ENCODE data around the gene ZYG11A. TPM values are rescaled to one million over a fixed set of nuclear protein-coding genes. Genes with fewer than 3 reads are reported as not detected.
"Not testable (repeated sequence)": the region's sequence is repeated elsewhere in the genome, so short reads cannot be mapped to it uniquely, and the experiment has no call there.

The ZYG11A gene
- total and polyA plus RNA-seq, 7 donors: 0.13 TPM; not detected in 6

DNA sequence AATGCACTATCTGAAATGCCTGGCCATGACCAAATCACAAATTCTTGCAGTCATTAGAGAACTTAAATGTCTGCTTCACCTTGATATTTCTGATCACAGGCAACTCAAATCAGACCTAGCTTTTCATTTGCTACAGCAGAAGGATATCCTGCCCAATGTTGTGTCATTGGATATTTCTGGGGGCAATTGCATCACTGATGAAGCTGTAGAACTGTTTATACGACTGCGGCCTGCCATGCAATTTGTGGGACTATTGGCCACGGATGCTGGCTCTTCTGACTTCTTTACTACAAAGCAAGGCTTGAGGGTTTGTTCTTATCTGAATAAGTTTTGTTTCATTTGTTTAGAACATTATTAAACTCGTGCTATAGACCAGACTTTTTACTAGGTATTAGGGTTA, 14.9 kb downstream of the ZYG11A start:
- Histone ChIP-seq H3K9me3 (no peaks in the 10 kb centered on the region), H3K4me1 (peaks cover 7% of the 10 kb centered on the region), H3K36me3 (ENCODE audit: insufficient read depth in 1 of 2, low read depth in 1 of 2) (no peaks in the 10 kb centered on the region), H3K4me3 (no peak overlapping the region), H3K27ac (no peak overlapping the region), H3K27me3 (ENCODE audit: insufficient read depth in 3 of 3, low read length in 2 of 3) (no peaks in the 10 kb centered on the region)
- DNase-seq (no peak), ATAC-seq (peak; percentile 65 to 97 (median 89))
- intact Hi-C loops (cut with DNase I): no loop called here
- 51 to 57% (median 51%) methylated on average over 4 of the region's 4 CpGs for WGBS, 3 donors
- TF ChIP-seq, protein P1, sequence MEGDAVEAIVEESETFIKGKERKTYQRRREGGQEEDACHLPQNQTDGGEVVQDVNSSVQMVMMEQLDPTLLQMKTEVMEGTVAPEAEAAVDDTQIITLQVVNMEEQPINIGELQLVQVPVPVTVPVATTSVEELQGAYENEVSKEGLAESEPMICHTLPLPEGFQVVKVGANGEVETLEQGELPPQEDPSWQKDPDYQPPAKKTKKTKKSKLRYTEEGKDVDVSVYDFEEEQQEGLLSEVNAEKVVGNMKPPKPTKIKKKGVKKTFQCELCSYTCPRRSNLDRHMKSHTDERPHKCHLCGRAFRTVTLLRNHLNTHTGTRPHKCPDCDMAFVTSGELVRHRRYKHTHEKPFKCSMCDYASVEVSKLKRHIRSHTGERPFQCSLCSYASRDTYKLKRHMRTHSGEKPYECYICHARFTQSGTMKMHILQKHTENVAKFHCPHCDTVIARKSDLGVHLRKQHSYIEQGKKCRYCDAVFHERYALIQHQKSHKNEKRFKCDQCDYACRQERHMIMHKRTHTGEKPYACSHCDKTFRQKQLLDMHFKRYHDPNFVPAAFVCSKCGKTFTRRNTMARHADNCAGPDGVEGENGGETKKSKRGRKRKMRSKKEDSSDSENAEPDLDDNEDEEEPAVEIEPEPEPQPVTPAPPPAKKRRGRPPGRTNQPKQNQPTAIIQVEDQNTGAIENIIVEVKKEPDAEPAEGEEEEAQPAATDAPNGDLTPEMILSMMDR (IDR thresholded peaks at IDR 0.05): no peak

DNA sequence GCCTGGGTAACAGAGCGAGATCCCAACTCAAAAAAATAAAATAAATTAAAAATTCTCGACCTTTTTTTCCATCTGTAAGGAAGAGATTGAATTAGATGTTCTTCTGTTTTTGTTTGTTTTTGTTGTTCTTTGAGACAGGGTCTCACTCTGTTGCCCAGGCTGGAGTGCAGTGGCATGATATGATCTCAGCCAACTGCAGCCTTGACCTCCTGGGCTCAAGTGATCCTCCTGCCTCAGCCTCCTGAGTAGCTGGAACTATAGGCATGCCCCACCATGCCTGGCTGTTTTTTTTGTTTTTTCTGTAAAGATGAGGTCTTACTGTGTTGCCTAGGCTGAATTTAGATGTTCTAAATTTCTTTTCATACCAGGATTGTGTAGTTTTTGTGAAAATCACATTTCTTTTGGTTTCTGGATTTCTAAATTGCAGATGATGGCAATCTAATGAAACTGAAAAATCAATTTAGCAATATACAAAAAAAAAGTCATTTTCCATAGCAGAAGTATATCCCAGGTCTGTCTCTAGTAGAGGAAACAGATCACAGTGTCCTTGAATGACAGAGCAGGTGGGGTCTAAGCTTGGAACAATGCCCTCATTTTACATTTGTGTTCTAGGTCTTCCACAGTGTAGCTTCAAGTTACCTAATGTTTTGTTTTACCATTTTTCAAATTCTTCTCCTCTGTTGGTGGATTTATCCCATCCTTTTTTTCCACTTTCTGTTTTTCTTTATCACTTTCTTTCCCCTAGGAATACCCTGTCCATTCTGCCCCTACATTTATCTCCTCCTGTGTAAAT, 20.3 kb downstream of the ZYG11A start:
- no peak for ATAC-seq
- H3K27ac ChIP-seq: no peak overlapping the region
- intact Hi-C loops (cut with DNase I): no loop called here
- no peaks in the 10 kb centered on the region for H3K9me3 ChIP-seq
- TF ChIP-seq, protein P1 (IDR thresholded peaks at IDR 0.05): no peak
- no peak for DNase-seq
- H3K36me3 ChIP-seq (ENCODE audit: insufficient read depth in 1 of 2, low read depth in 1 of 2): no peaks in the 10 kb centered on the region
- no peaks in the 10 kb centered on the region for H3K27me3 ChIP-seq (ENCODE audit: insufficient read depth in 3 of 3, low read length in 2 of 3)
- H3K4me3 ChIP-seq: no peak overlapping the region
- WGBS, 3 donors: 51 to 75% (median 68%) methylated on average over 2 of the region's 2 CpGs
- no peaks in the 10 kb centered on the region for H3K4me1 ChIP-seq

DNA sequence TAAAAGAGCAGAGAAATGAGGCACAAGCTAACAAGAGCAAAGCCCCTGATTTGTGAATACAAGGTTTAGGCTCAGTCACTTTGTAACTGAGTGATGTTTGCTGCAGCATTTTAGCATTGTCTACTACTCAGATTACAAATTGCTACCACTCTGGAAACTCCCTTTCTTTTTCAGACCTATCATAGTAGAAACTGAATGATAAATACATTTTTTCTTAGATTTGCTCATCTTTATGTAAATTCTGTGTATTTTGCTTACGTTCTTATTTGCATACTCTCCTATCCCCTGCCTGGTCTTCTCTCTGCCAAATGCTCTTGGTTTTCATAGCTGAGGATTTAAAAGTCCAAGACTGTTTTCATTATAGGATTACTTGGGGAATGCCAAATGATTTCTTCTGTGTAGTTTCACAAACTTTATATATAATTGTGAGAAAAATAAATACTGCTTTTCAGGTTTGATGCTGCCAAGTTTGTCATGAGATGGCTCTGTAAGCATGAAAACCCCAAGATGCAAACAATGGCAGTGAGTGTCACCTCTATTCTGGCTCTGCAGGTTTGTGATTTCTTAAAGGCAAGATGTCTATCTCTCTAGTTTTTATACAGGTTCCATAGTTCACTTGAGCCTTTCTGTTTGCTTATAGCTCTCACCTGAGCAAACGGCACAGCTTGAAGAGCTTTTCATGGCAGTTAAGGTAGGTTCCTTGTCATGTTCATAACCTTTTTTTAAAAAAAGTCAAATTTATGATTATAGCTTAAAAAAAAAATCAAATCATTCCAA, 24.7 kb downstream of the ZYG11A start:
- no peak overlapping the region for H3K4me3 ChIP-seq
- no peaks in the 10 kb centered on the region for H3K27me3 ChIP-seq (ENCODE audit: insufficient read depth in 3 of 3, low read length in 2 of 3)
- no peak for DNase-seq
- H3K9me3 ChIP-seq: no peaks in the 10 kb centered on the region
- no peaks in the 10 kb centered on the region for H3K36me3 ChIP-seq (ENCODE audit: insufficient read depth in 1 of 2, low read depth in 1 of 2)
- no peaks in the 10 kb centered on the region for H3K4me1 ChIP-seq
- no peak for ATAC-seq
- intact Hi-C loops (cut with DNase I): no loop called here
- TF ChIP-seq, protein P1 (IDR thresholded peaks at IDR 0.05): no peak
- H3K27ac ChIP-seq: no peak overlapping the region
- 76 to 86% (median 81%) methylated on average over 2 of the region's 2 CpGs for WGBS, 3 donors

- H3K27ac ChIP-seq; intact Hi-C loops (cut with DNase I); DNase-seq; ATAC-seq; H3K27me3 ChIP-seq (ENCODE audit: insufficient read depth in 3 of 3, low read length in 2 of 3); H3K9me3 ChIP-seq; H3K4me1 ChIP-seq; H3K36me3 ChIP-seq (ENCODE audit: insufficient read depth in 1 of 2, low read depth in 1 of 2); H3K4me3 ChIP-seq: not testable (repeated sequence)
- WGBS, 3 donors: 90 to 94% (median 92%) methylated on average over 3 to 25 of the region's 29 CpGs
Measured at GRCh38 chr1:52869727-52870126, 27.2 kb downstream of the ZYG11A start.

- H3K4me3 ChIP-seq: no peak overlapping the region
- DNase-seq (no peak), ATAC-seq (no peak)
- no peaks in the 10 kb centered on the region for H3K9me3 ChIP-seq
- H3K27me3 ChIP-seq (ENCODE audit: insufficient read depth in 3 of 3, low read length in 2 of 3): no peaks in the 10 kb centered on the region
- 51 to 58% (median 51%) methylated on average over 2 of the region's 2 CpGs for WGBS, 3 donors
- no peaks in the 10 kb centered on the region for H3K36me3 ChIP-seq (ENCODE audit: insufficient read depth in 1 of 2, low read depth in 1 of 2)
- H3K27ac ChIP-seq: no peak overlapping the region
- TF ChIP-seq, protein P1 (IDR thresholded peaks at IDR 0.05): no peak
- intact Hi-C loops (cut with DNase I): no loop called here
- no peaks in the 10 kb centered on the region for H3K4me1 ChIP-seq
Measured at GRCh38 chr1:52876843-52877242, 34.3 kb downstream of the ZYG11A start.

Data from psoas muscle (tissue), 8 donors.